ENCODE measurements around the gene DYNC1H1. TPM values are rescaled to one million over a fixed set of nuclear protein-coding genes. Genes with fewer than 3 reads are reported as not detected.
A peak's percentile ranks its signal among the peaks of the same experiment; 100 is the strongest.

Gene DYNC1H1
- total RNA-seq, 1 donor from 2014 or later: 735 TPM

GRCh38 chr14:101932673-101933072, 31.7 kb upstream of the DYNC1H1 start:
- Mint-ChIP-seq H3K4me3 (ENCODE audit: unreplicated experiment) (no peak overlapping the region), H3K27me3 (ENCODE audit: low read depth) (no peaks in the 10 kb centered on the region), H3K9me3 (ENCODE audit: low read depth) (no peaks in the 10 kb centered on the region), H3K36me3 (ENCODE audit: low read depth) (no peaks in the 10 kb centered on the region), H3K27ac (ENCODE audit: unreplicated experiment) (no peak overlapping the region), H3K4me1 (ENCODE audit: low read depth) (no peaks in the 10 kb centered on the region)
- TF ChIP-seq CTCF (IDR thresholded peaks at IDR 0.05): no peak
- peak; percentile 27 for DNase-seq (ENCODE audit: low spot score)

GRCh38 chr14:101933209-101933608, 31.2 kb upstream of the DYNC1H1 start:
- TF ChIP-seq CTCF (IDR thresholded peaks at IDR 0.05): no peak
- peaks cover under 1% of the 10 kb centered on the region for H3K27me3 Mint-ChIP-seq (ENCODE audit: low read depth)
- H3K4me3 Mint-ChIP-seq (ENCODE audit: unreplicated experiment): no peak overlapping the region
- DNase-seq (ENCODE audit: low spot score): peak; percentile 87
- H3K36me3 Mint-ChIP-seq (ENCODE audit: low read depth): no peaks in the 10 kb centered on the region
- H3K9me3 Mint-ChIP-seq (ENCODE audit: low read depth): no peaks in the 10 kb centered on the region
- H3K27ac Mint-ChIP-seq (ENCODE audit: unreplicated experiment): no peak overlapping the region
- H3K4me1 Mint-ChIP-seq (ENCODE audit: low read depth): no peaks in the 10 kb centered on the region

GRCh38 chr14:101934601-101935150, 29.7 kb upstream of the DYNC1H1 start:
- Mint-ChIP-seq H3K9me3 (ENCODE audit: low read depth) (no peaks in the 10 kb centered on the region), H3K4me3 (ENCODE audit: unreplicated experiment) (no peak overlapping the region), H3K4me1 (ENCODE audit: low read depth) (no peaks in the 10 kb centered on the region)

GRCh38 chr14:101937926-101938767, 26.2 kb upstream of the DYNC1H1 start:
- no peak for TF ChIP-seq CTCF (IDR thresholded peaks at IDR 0.05)
- Mint-ChIP-seq H3K27me3 (ENCODE audit: low read depth) (peaks cover 15% of the 10 kb centered on the region), H3K27ac (ENCODE audit: unreplicated experiment) (no peak overlapping the region), H3K4me3 (ENCODE audit: unreplicated experiment) (no peak overlapping the region), H3K36me3 (ENCODE audit: low read depth) (no peaks in the 10 kb centered on the region), H3K9me3 (ENCODE audit: low read depth) (no peaks in the 10 kb centered on the region), H3K4me1 (ENCODE audit: low read depth) (no peaks in the 10 kb centered on the region)
- peak; percentile 72 for DNase-seq (ENCODE audit: low spot score)

More at GRCh38 chr14:101934601-101935150, 29.7 kb upstream of the DYNC1H1 start:
- peak; percentile 82 for DNase-seq (ENCODE audit: low spot score)
- Mint-ChIP-seq H3K27me3 (ENCODE audit: low read depth) (peaks cover 4% of the 10 kb centered on the region), H3K27ac (ENCODE audit: unreplicated experiment) (no peak overlapping the region), H3K36me3 (ENCODE audit: low read depth) (no peaks in the 10 kb centered on the region)
- no peak for TF ChIP-seq CTCF (IDR thresholded peaks at IDR 0.05)

- H3K36me3 Mint-ChIP-seq (ENCODE audit: low read depth): no peaks in the 10 kb centered on the region
- peaks cover 15% of the 10 kb centered on the region for H3K27me3 Mint-ChIP-seq (ENCODE audit: low read depth)
- no peak overlapping the region for H3K4me3 Mint-ChIP-seq (ENCODE audit: unreplicated experiment)
- peak; percentile 21 for DNase-seq (ENCODE audit: low spot score)
- no peaks in the 10 kb centered on the region for H3K9me3 Mint-ChIP-seq (ENCODE audit: low read depth)
- H3K4me1 Mint-ChIP-seq (ENCODE audit: low read depth): no peaks in the 10 kb centered on the region
- TF ChIP-seq CTCF (IDR thresholded peaks at IDR 0.05): no peak
- no peak overlapping the region for H3K27ac Mint-ChIP-seq (ENCODE audit: unreplicated experiment)
Measured at GRCh38 chr14:101939646-101940170, 24.7 kb upstream of the DYNC1H1 start.
